Peyer's patch (tissue), 4 donors: ENCODE measurements around the gene NPFFR1.

Experiments used
- POLR2A ChIP-seq, 2 donors: fragments of 450-650 bp; IDR thresholded peaks; one replicate each; pipeline ENCODE4 v1.5.1; 2017; ENCODE audit warnings: antibody characterized with exemption in 2 of 2, mild to moderate bottlenecking in 2 of 2, moderate library complexity in 2 of 2
- TF ChIP-seq, protein P1 (sequence below), 6 experiments: fragments of 450-650 bp in 4 of 6; fragments of 200-600 bp in 2 of 6; sonication (generic) in 1 of 6; IDR thresholded peaks; one replicate each; pipeline ENCODE4 v1.5.1; 2017 to 2019; ENCODE audit warnings: antibody characterized with exemption in 6 of 6, mild to moderate bottlenecking in 3 of 6, moderate library complexity in 1 of 6

GRCh38 chr10:70331160-70331485, 47.3 kb upstream of the NPFFR1 start:
- TF ChIP-seq, protein P1, sequence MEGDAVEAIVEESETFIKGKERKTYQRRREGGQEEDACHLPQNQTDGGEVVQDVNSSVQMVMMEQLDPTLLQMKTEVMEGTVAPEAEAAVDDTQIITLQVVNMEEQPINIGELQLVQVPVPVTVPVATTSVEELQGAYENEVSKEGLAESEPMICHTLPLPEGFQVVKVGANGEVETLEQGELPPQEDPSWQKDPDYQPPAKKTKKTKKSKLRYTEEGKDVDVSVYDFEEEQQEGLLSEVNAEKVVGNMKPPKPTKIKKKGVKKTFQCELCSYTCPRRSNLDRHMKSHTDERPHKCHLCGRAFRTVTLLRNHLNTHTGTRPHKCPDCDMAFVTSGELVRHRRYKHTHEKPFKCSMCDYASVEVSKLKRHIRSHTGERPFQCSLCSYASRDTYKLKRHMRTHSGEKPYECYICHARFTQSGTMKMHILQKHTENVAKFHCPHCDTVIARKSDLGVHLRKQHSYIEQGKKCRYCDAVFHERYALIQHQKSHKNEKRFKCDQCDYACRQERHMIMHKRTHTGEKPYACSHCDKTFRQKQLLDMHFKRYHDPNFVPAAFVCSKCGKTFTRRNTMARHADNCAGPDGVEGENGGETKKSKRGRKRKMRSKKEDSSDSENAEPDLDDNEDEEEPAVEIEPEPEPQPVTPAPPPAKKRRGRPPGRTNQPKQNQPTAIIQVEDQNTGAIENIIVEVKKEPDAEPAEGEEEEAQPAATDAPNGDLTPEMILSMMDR (IDR thresholded peaks at IDR 0.05): no peak
- no peak for TF ChIP-seq POLR2A (IDR thresholded peaks at IDR 0.05)
